DND-41 (cell line): ENCODE results near the gene LSM3.

Source experiments
- CTCF ChIP-seq: IDR thresholded peaks from 2 replicates; pipeline ENCODE4 v1.5.1; 2012; ENCODE audit warnings: borderline replicate concordance, low read length, moderate library complexity, mild to moderate bottlenecking; ENCODE audit not compliant: poor library complexity, severe bottlenecking; ENCODE audit errors: extremely low read depth
- EZH2 ChIP-seq: IDR thresholded peaks from 3 replicates; pipeline ENCODE4 v1.6.1; 2012; ENCODE audit warnings: borderline replicate concordance, low read depth, mild to moderate bottlenecking, moderate library complexity, low read length, inconsistent platforms; ENCODE audit not compliant: severe bottlenecking

DNA sequence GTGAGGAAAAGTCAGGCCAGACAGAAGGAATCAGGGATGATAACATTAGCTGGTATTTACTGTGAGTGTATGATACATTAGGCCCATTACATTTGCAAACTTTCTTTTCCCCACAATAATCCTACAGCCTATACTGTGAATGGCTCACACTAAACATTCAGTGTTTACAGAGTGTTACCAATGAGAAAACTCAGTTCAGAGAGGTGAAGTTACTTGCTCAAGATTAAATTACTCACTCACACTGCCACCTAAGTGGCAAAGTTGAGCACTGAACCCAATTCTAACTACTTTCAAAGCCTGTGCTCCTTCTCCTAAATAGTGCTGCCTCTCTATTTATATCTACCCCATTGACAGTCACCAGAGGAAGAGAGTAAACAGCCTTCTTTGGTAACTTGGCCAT lies 8.7 kb upstream of the LSM3 start:
- TF ChIP-seq CTCF (no peak), EZH2 (no peak)
